Hematopoietic multipotent progenitor cell treated with erythropoietin and hydrocortisone succinate and interleukin-3 and kit ligand, for 6 days (in vitro differentiated cells): ENCODE measurements around the gene ROCK2.
A peak's percentile ranks its signal among the peaks of the same experiment; 100 is the strongest.
"Not testable (repeated sequence)": the region's sequence is repeated elsewhere in the genome, so short reads cannot be mapped to it uniquely, and the experiment has no call there.

Source experiments
- DNase-seq: peaks from one replicate; pipeline ENCODE4 v3.0.0-alpha.2; 2015

The ROCK2 gene

GRCh38 chr2:11168488-11168887 lies 175.9 kb downstream of the ROCK2 start:
- DNase-seq = no peak

GRCh38 chr2:11166476-11166875 lies 178.0 kb downstream of the ROCK2 start:
- no peak for DNase-seq

GRCh38 chr2:11165046-11165445 lies 179.4 kb downstream of the ROCK2 start:
- not testable (repeated sequence) for DNase-seq

GRCh38 chr2:11163439-11164317 lies 180.8 kb downstream of the ROCK2 start:
- no peak for DNase-seq

- no peak for DNase-seq
Measured at GRCh38 chr2:11161747-11162146, 182.7 kb downstream of the ROCK2 start.

- DNase-seq = no peak
Measured at GRCh38 chr2:11160731-11161455, 183.5 kb downstream of the ROCK2 start.

- no peak for DNase-seq
Measured at GRCh38 chr2:11160256-11160655, 184.2 kb downstream of the ROCK2 start.

- no peak for DNase-seq
Measured at GRCh38 chr2:11159574-11160170, 184.8 kb downstream of the ROCK2 start.

- DNase-seq = no peak
Measured at GRCh38 chr2:11158916-11159573, 185.4 kb downstream of the ROCK2 start.

- no peak for DNase-seq
Measured at GRCh38 chr2:11157731-11158130, 186.7 kb downstream of the ROCK2 start.

- no peak for DNase-seq
Measured at GRCh38 chr2:11157296-11157695, 187.1 kb downstream of the ROCK2 start.

- no peak for DNase-seq
Measured at GRCh38 chr2:11156396-11157075, 187.9 kb downstream of the ROCK2 start.

GRCh38 chr2:11155381-11156035 lies 188.9 kb downstream of the ROCK2 start, which contains the start of gene SLC66A3:
Gene SLC66A3 (plus strand): TSS chr2:11155467. CDS start chr2:11155547, 80 bp downstream.
- DNase-seq = peak; percentile 88

GRCh38 chr2:11154923-11155380 lies 189.5 kb downstream of the ROCK2 start:
- peak; percentile 98 for DNase-seq

GRCh38 chr2:11154016-11154922 lies 190.2 kb downstream of the ROCK2 start:
- DNase-seq = no peak

- no peak for DNase-seq
Measured at GRCh38 chr2:11152591-11152990, 191.8 kb downstream of the ROCK2 start.

- no peak for DNase-seq
Measured at GRCh38 chr2:11147263-11147662, 197.2 kb downstream of the ROCK2 start.

GRCh38 chr2:11146076-11146475 lies 198.4 kb downstream of the ROCK2 start:
- DNase-seq = no peak

- DNase-seq = no peak
Measured at GRCh38 chr2:11145350-11145749, 199.1 kb downstream of the ROCK2 start.

GRCh38 chr2:11144738-11145079 lies 199.7 kb downstream of the ROCK2 start:
- no peak for DNase-seq
